Measurements from ENCODE around the gene ARHGAP26. TPM values are rescaled to one million over a fixed set of nuclear protein-coding genes. Genes with fewer than 3 reads are reported as not detected.

Gene ARHGAP26
- total RNA-seq, 6 experiments from 2014 or later, result 6.7 to 14.5 (median 8.3) TPM

GRCh38 chr5:143265995-143266394 is 495.8 kb downstream of the ARHGAP26 start:
- Histone ChIP-seq H3K4me3 (no peak overlapping the region), H3K36me3 (no peaks in the 10 kb centered on the region), H3K4me1 (no peaks in the 10 kb centered on the region), H3K27ac (no peak overlapping the region), H3K9me3 (no peaks in the 10 kb centered on the region), H3K27me3 (no peaks in the 10 kb centered on the region)
- no peak for ATAC-seq
- TF ChIP-seq, protein P1, sequence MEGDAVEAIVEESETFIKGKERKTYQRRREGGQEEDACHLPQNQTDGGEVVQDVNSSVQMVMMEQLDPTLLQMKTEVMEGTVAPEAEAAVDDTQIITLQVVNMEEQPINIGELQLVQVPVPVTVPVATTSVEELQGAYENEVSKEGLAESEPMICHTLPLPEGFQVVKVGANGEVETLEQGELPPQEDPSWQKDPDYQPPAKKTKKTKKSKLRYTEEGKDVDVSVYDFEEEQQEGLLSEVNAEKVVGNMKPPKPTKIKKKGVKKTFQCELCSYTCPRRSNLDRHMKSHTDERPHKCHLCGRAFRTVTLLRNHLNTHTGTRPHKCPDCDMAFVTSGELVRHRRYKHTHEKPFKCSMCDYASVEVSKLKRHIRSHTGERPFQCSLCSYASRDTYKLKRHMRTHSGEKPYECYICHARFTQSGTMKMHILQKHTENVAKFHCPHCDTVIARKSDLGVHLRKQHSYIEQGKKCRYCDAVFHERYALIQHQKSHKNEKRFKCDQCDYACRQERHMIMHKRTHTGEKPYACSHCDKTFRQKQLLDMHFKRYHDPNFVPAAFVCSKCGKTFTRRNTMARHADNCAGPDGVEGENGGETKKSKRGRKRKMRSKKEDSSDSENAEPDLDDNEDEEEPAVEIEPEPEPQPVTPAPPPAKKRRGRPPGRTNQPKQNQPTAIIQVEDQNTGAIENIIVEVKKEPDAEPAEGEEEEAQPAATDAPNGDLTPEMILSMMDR (IDR thresholded peaks at IDR 0.05), result no peak
- TF ChIP-seq POLR2A (IDR thresholded peaks at IDR 0.05), result no peak
- intact Hi-C loops (cut with DNase I), result no loop called here
- no peak for DNase-seq
- 100% methylated on average over 2 of the region's 2 CpGs for WGBS (ENCODE audit: insufficient coverage, low coverage, low lambda C conversion rate, missing lambda C conversion rate)

DNA sequence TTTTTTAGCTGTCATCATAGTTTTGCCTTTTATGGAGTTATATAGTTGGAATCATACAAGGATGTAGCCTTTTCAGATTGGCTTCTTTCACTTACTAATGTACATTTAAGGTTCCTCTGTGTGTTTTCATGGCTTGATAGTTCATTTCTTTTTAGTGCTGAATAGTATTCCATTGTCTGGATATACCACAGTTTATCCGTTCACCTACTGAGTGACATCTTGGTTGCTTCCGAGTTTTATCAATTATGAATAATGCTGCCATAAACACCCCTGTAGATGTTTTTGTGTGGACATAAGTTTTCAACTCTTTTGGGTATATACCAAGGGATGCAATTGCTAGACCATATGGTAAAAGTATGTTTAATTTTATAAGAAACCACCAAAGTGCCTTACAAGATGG is 497.0 kb downstream of the ARHGAP26 start:
- intact Hi-C loops (cut with DNase I), result no loop called here

DNA sequence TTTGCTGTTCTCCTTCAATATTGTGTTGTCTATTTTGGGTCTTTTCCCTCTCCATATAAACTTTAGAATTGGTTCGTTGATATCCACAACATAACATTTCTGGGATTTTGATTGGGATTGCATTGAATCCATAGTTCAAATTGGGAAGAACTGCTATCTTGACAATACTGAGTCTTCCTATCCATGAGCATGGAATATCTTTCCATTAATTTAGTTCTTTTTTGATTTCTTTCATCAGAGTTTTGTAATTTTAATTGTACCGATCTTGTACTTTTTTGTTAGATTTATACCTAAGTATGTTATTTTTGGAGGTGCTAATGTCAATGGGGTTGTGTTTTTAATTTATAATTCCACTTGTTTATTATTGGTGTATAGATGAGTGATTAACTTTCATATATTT is 498.2 kb downstream of the ARHGAP26 start:
- no peaks in the 10 kb centered on the region for H3K27me3 ChIP-seq
- no peak for TF ChIP-seq POLR2A (IDR thresholded peaks at IDR 0.05)
- TF ChIP-seq, protein P1 (IDR thresholded peaks at IDR 0.05), result no peak
- no peaks in the 10 kb centered on the region for H3K9me3 ChIP-seq
- no peak for DNase-seq
- H3K4me1 ChIP-seq, result no peaks in the 10 kb centered on the region
- 90% methylated on average over 2 of the region's 2 CpGs for WGBS (ENCODE audit: insufficient coverage, low coverage, low lambda C conversion rate, missing lambda C conversion rate)
- H3K36me3 ChIP-seq, result no peaks in the 10 kb centered on the region
- intact Hi-C loops (cut with DNase I), result no loop called here
- no peak for ATAC-seq
- no peak overlapping the region for H3K4me3 ChIP-seq
- H3K27ac ChIP-seq, result no peak overlapping the region

More for the DNA sequence above, 497.0 kb downstream of the ARHGAP26 start:
- Histone ChIP-seq H3K36me3 (no peaks in the 10 kb centered on the region), H3K4me1 (no peaks in the 10 kb centered on the region), H3K27ac (no peak overlapping the region), H3K4me3 (no peak overlapping the region), H3K27me3 (no peaks in the 10 kb centered on the region), H3K9me3 (no peaks in the 10 kb centered on the region)
- DNase-seq (no peak), ATAC-seq (no peak)
- WGBS (ENCODE audit: insufficient coverage, low coverage, low lambda C conversion rate, missing lambda C conversion rate), result 94% methylated on average over 2 of the region's 2 CpGs
- no peak for TF ChIP-seq POLR2A (IDR thresholded peaks at IDR 0.05)
- TF ChIP-seq, protein P1 (IDR thresholded peaks at IDR 0.05), result no peak

DNA sequence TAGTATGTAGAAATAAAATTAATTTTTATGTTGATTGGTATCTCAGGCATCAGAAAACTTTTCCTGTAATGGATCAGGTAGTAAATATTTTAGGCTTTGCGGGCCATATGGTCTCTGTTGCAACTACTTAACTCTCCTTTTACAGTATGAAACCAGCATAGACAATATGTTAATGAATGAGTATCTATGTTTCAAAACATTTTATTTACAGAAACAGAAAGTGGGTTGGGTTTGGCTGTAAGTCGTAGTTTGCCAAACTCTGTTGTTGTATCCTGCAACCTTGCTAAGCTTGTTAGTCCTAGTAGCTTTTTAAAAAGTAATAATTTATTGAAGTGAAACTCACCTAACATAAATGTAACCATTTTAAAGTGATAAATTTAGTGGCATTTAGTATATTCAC is 501.3 kb downstream of the ARHGAP26 start:
- no peaks in the 10 kb centered on the region for H3K27me3 ChIP-seq
- intact Hi-C loops (cut with DNase I), result no loop called here
- no peaks in the 10 kb centered on the region for H3K9me3 ChIP-seq
- no peak for TF ChIP-seq POLR2A (IDR thresholded peaks at IDR 0.05)
- TF ChIP-seq, protein P1 (IDR thresholded peaks at IDR 0.05), result no peak
- 54% methylated on average over 2 of the region's 2 CpGs for WGBS (ENCODE audit: insufficient coverage, low coverage, low lambda C conversion rate, missing lambda C conversion rate)
- ATAC-seq (peak in 1 of 4 donors; percentile 47), DNase-seq (no peak)
- H3K4me3 ChIP-seq, result no peak overlapping the region
- H3K36me3 ChIP-seq, result no peaks in the 10 kb centered on the region
- no peak overlapping the region for H3K27ac ChIP-seq
- no peaks in the 10 kb centered on the region for H3K4me1 ChIP-seq

DNA sequence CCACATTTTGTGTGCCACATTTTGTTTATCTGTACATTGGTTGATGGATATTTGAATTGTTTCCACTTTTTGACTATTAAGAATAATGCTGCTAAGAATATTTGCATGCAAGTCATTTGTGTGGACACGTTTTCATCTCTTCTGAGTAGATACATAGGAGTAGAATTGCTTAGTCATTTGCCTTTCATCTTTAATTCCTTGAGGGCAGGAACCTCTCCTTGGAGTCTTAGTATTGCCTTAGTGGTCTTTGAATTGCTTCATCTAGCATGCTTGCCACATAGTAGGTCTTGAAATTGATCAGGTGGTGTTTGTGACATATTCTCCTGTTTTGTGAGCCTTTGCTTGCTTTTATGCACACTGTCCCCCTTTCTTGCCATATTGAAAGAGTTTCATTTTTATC is 504.8 kb downstream of the ARHGAP26 start:
- Histone ChIP-seq H3K4me1 (peaks cover 0 to 17% (median 2%) of the 10 kb centered on the region in 4 donors), H3K27me3 (no peaks in the 10 kb centered on the region), H3K36me3 (no peaks in the 10 kb centered on the region), H3K4me3 (no peak overlapping the region), H3K9me3 (no peaks in the 10 kb centered on the region), H3K27ac (no peak overlapping the region)
- 100% methylated on average over 1 of the region's 1 CpG for WGBS (ENCODE audit: insufficient coverage, low coverage, low lambda C conversion rate, missing lambda C conversion rate)
- intact Hi-C loops (cut with DNase I), result no loop called here
- DNase-seq, result no peak
- no peak for ATAC-seq
- TF ChIP-seq POLR2A (IDR thresholded peaks at IDR 0.05), result no peak
- TF ChIP-seq, protein P1 (IDR thresholded peaks at IDR 0.05), result no peak
